HG03378 (cell line): Measurements from ENCODE around the gene CDH2.

Experiments used
- ATAC-seq: cut with Tn5 transposase; IDR thresholded peaks from one replicate; pipeline ENCODE4 v1.9.1; 2021; ENCODE audit warnings: mild to moderate bottlenecking, moderate library complexity; ENCODE audit not compliant: unreplicated experiment

Gene CDH2

GRCh38 chr18:28045880-28046279 is 131.1 kb downstream of the CDH2 start:
- no peak for ATAC-seq

DNA sequence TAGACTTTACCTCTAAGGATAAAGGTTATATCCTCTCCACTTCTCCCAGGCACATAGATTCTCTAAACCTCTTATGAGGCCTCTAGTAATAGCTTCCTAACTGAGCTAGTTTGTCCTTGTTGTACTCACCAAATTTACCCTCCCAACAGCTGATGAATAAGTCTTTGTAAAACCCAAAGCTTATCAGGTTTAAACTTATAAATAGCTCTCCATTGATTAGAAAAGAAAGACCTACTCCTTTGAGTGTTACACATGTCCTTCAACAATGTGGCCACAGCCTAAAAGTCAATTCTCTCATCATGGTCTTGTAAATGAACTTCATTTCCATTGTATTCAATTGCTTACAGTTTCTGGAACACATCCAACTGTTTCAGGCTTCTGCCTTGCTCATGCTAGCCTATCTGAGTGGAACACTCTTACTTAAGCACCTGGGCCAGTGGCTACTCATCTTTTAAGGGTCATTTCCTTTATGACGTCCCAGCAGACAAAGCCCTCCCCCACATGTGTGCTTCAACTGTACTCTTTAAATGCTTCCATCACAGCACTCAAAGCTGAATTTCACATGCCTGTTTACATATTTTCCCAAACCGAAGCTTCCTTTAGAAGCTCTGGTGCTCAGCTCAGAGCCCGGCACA is 131.6 kb downstream of the CDH2 start:
- ATAC-seq = no peak

DNA sequence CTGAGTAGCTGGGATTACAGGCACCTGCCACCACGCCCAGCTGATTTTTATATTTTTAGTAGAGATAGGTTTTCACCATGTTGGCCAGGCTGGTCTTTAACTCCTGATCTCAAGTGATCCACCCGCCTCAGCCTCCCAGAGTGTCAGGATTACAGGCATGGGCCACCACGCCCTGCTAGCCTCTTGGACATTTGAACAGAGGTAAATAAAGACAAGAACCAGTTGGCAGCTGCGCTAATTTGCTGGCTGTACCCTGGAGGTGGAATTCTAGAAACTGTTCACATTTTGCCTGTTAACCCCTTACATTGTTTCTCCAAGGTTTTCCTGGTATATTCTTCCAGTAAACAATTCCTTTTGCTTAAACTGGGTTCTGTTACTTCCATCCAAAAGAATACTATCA is 132.9 kb downstream of the CDH2 start:
- ATAC-seq = no peak

- ATAC-seq = no peak
These were observed 133.3 kb downstream of the CDH2 start for GRCh38 chr18:28043631-28044030.

DNA sequence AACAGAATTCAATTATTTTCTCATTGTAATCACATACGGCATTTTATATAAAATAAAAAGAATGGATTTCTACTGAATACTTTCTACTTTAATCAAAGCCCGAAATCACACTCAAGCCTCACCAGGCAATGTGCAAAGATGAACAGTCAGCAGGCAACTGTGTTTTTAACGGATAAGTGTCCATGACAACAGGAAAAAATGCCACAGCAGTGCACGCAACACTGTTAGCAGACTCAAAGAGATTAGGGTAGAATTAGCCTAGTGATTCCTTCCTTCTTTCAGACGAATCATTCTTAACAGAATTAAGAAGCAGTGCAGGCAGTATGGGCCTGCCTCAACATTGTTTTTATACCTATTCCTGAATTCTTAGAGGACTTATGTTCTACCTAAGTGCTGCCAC is 135.6 kb downstream of the CDH2 start:
- ATAC-seq = no peak

- no peak for ATAC-seq
These were observed 136.2 kb downstream of the CDH2 start for GRCh38 chr18:28040716-28041115.

DNA sequence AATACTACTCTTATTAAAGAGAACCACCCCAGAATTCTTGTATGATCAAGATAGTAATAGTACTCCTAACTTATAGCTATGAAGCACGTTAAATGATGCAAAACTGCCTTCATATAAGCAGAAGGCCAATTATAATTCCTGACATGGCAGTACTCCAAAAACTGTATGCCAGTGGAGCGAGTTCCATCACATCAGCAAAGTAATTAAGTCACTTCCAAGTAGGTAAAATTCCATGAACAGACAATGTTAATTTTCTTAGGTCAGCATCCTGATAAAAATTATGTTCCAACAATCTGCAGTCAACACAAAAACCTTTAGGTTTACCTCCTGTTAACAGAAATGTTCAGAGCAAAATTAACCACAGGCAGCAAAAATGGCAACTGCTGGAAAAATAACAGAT is 136.7 kb downstream of the CDH2 start:
- ATAC-seq = no peak

- ATAC-seq = no peak
These were observed 137.2 kb downstream of the CDH2 start for GRCh38 chr18:28039691-28040090.

GRCh38 chr18:28039078-28039477 is 137.9 kb downstream of the CDH2 start:
- no peak for ATAC-seq

GRCh38 chr18:28036488-28036887 is 140.4 kb downstream of the CDH2 start:
- no peak for ATAC-seq

DNA sequence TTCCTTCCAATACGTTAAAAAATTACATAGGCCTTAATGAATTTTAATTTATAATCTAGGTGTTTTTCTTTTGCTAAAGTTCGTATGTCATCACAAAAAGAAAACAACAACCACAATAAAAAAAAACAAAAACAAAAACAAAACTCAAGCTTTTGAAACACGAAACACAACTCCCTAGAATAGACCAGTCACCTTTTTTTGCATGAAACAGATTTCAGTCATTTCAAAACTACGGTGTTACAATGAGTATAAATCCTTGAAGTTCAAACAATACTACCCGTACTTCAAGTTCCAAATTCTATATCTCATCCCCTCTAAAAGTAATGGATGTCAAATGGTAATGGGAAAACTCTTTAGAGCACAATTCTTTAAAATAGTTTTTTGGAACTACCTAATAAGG is 142.4 kb downstream of the CDH2 start:
- no peak for ATAC-seq

- no peak for ATAC-seq
These were observed 144.8 kb downstream of the CDH2 start for GRCh38 chr18:28032177-28032576.

DNA sequence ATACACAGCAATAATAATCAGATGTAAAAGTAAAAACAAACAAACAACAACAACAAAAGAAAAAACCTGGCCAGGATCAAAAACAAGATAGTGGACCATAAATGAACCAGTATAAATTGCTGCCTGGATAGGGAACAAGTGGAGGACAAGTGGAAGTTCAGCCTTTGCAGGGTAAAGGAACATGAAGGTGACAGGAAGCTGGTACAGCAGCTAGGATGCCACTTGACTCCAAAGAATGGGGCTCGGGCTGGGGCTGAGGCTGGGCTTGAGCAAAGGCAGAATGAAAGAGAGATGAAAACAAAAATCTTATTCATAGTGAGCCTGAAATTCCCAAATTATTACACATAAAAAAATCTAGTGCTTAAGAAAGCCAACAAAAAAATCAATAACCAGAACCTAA is 146.5 kb downstream of the CDH2 start:
- no peak for ATAC-seq

DNA sequence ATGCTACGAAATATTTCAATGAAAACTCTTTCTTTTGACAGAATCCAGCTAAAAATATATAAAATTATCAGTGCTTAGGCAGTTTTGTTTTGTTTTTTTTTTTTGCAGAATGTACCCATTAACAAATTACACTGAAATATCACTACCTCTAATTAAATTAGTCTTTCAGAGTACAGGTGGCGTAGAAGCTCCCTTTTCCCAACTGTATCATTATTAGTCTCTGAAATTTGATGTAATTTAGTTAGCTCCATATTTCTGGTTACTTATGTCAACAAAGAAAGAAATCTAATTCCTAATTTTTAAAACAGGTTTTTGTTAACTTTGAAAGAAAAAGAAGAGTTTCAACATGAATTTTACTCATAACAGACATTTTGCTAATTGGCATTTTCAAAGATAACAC is 149.2 kb downstream of the CDH2 start:
- no peak for ATAC-seq

DNA sequence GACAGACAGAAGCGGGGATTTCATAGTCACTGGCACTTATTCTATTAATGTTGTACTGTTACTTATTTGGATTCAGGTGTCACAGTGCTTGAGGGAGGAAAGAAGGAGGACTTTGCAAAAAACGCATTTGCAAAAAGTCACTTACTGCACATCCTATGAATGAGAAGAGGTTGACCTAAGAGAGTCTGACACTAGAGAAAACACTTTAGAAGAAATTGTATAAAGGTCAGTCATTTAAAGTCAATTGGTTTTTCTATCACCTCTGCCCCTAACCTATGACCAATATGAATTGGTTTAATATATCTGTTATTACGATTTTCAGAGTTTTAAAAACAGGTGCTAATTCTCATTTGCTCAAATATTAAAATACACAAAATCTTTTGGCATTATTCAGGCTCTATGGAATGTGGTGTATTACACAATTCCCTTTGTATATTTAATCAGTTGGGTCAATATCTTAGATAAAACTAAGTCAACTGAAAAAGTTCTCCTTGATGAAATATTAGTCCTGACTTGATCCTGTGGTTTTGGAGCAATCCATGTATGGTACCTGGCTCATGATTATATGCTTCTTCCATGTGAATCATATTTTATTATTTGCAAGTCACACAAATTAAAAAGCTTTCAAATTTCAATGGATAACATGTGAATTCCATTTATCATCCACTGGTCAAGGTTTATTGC is 157.4 kb downstream of the CDH2 start:
- no peak for ATAC-seq

GRCh38 chr18:28018351-28018750 is 158.6 kb downstream of the CDH2 start:
- no peak for ATAC-seq

DNA sequence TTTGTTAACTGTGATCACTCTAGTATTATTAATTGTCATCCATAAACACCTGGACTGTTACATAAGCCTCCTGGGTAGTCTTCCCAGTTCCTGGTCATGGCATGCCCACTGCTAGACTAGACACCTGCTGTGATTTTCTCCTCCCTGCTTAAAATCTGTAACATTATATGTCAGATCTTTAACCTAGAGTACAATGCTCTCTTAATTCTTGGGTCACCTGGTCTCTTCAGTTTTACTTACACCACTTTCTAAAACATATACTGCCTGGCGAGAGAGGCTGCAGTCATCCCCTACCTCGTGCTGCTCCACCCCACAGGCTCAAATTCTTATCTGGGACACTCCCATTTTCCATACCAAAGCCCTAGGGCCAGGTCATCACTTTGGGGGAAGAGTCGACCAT is 161.3 kb downstream of the CDH2 start:
- ATAC-seq = no peak

DNA sequence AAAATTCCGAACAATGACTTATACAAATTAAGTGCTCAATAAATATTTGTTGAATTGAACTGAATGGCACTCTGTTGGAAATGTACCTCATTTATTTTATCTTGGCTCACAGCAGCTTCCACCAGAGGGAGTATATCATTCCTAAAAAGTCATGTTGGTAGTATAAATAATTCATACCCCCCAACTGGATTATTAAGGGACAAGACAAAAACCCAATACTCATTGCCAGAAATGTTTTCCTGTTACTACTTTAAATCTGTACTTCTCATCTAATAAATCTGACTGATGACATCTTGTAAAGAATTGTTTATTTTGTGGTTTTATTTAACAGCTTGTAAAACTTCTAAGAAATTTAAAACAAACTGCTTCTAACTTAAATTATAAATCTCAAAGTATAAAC is 163.9 kb downstream of the CDH2 start:
- ATAC-seq = no peak

GRCh38 chr18:28012336-28012735 is 164.6 kb downstream of the CDH2 start:
- ATAC-seq = no peak

DNA sequence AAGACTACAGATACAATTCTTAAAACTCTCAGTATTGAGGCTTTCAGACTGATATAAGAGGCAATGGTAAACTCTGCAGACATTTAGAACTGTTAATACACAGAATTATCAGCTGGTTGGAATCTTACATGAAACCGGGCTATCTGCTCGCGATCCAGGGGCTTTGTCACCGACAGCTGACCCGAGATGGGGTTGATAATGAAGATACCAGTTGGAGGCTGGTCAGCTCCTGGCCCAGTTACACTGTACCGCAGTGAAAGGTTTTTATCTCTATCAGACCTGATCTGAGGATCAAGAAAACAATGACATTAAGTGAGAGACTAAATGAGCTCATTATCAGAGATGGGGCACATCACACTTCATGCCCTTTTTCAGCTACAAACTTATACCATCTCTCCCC is 167.3 kb downstream of the CDH2 start:
- no peak for ATAC-seq

DNA sequence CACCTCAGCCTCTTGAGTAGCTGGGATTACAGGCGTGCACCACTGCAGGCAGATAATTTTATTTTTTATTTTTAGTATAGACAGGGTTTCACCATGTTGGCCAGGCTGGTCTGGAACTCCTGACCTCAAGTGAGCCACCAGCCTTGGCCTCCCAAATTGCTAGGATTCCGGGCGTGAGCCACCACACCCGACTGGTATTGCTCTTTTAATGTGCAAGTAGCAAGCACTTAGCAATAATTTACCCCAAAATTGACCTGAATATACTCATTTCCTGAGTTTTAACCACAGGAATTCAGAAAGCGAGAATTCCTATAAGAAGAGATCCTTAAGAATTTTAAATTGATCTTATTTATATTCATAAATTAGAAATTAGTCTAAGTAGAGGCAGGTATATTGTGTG is 169.1 kb downstream of the CDH2 start:
- ATAC-seq = no peak

DNA sequence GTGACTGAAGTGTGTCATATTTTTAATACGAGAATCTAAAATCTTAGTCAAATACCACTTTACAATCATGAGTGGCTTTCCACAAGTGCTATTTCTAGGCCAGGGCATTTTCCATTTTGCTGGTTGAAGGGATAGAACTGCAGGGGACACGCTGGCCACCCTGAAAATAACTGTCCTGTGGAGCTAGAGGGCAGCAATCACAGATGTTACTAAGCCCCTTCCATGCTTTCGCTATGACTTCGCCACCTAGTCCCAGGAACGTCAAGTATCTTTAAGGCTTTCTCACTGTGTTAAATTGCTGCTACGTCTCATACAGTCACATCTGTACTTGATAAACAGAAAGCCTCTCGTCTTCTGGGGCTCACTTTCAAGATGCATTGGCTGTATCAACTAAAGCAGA is 171.8 kb downstream of the CDH2 start:
- ATAC-seq = no peak

DNA sequence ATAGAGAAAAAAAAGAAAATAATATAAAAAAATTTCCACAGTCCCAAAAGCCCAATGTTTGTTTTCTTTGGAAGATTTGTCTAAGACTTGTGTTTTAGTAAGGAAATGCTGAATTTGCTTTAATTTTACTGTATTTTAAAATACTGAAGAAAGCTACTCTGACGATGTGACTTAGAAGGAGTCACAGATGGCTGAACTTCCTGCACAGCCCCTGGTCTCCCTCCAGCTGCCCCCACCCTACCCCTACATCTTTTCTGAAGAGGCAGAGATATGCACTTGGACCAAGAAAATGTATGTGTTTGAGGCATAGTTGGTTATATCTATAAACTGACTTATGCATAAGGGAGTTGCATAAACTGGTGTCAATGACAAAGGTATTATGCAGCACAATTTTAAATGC is 172.3 kb downstream of the CDH2 start:
- no peak for ATAC-seq
